CD4-positive, alpha-beta T cell treated with Interleukin-6 at 100 ng/mL for 8 hours (primary cell): Measurements from ENCODE around the gene ETNK2.
A peak's percentile ranks its signal among the peaks of the same experiment; 100 is the strongest.
"Not testable (repeated sequence)": the region's sequence is repeated elsewhere in the genome, so short reads cannot be mapped to it uniquely, and the experiment has no call there.

Source experiments
- DNase-seq: peaks from one replicate; pipeline ENCODE4 v3.0.0-alpha.2; 2020; ENCODE audit warnings: mixed read lengths, low spot score

ETNK2 gene

GRCh38 chr1:204126386-204126785, 25.5 kb downstream of the ETNK2 start:
- DNase-seq: no peak

- no peak for DNase-seq
Observed at GRCh38 chr1:204125759-204126351, 26.0 kb downstream of the ETNK2 start.

GRCh38 chr1:204124639-204125038, 27.2 kb downstream of the ETNK2 start:
- no peak for DNase-seq

- DNase-seq: no peak
Observed at GRCh38 chr1:204123376-204123775, 28.5 kb downstream of the ETNK2 start.

GRCh38 chr1:204121840-204122555, 29.8 kb downstream of the ETNK2 start:
- no peak for DNase-seq

GRCh38 chr1:204116539-204116938, 35.3 kb downstream of the ETNK2 start:
- no peak for DNase-seq

- no peak for DNase-seq
Observed at GRCh38 chr1:204115116-204115515, 36.7 kb downstream of the ETNK2 start.

- no peak for DNase-seq
Observed at GRCh38 chr1:204114606-204115005, 37.2 kb downstream of the ETNK2 start.

GRCh38 chr1:204113896-204114295, 37.9 kb downstream of the ETNK2 start:
- no peak for DNase-seq

- no peak for DNase-seq
Observed at GRCh38 chr1:204112876-204113730, 38.7 kb downstream of the ETNK2 start.

- DNase-seq: no peak
Observed at GRCh38 chr1:204110894-204111633, 40.8 kb downstream of the ETNK2 start.

- no peak for DNase-seq
Observed at GRCh38 chr1:204108312-204109141, 43.3 kb downstream of the ETNK2 start.

- DNase-seq: no peak
Observed at GRCh38 chr1:204107892-204108291, 44.0 kb downstream of the ETNK2 start.

- no peak for DNase-seq
Observed at GRCh38 chr1:204106825-204107224, 45.0 kb downstream of the ETNK2 start.

- DNase-seq: no peak
Observed at GRCh38 chr1:204105131-204105515, 46.7 kb downstream of the ETNK2 start.

GRCh38 chr1:204104331-204105130, 47.3 kb downstream of the ETNK2 start:
- peak; percentile 45 for DNase-seq

- no peak for DNase-seq
Observed at GRCh38 chr1:204103431-204103741, 48.5 kb downstream of the ETNK2 start.

- no peak for DNase-seq
Observed at GRCh38 chr1:204102739-204103430, 49.0 kb downstream of the ETNK2 start.

- peak; percentile 10 for DNase-seq
Observed at GRCh38 chr1:204102029-204102611, 49.7 kb downstream of the ETNK2 start.

- DNase-seq: not testable (repeated sequence)
Observed at GRCh38 chr1:204099754-204100153, 52.1 kb downstream of the ETNK2 start.
